Stimulated activated CD8-positive, alpha-beta memory T cell treated with anti-CD3 and anti-CD28 coated beads, Interleukin-12 subunit alpha, Interleukin-12 subunit beta, amount 100 ng/mL, for 4 hours (primary cell): ENCODE measurements around the gene OR6V1.
A peak's percentile ranks its signal among the peaks of the same experiment; 100 is the strongest.

Source experiments
- DNase-seq: peaks from one replicate; pipeline ENCODE4 v3.0.0-alpha.2; 2020; ENCODE audit warnings: low read depth

OR6V1 gene, protein sequence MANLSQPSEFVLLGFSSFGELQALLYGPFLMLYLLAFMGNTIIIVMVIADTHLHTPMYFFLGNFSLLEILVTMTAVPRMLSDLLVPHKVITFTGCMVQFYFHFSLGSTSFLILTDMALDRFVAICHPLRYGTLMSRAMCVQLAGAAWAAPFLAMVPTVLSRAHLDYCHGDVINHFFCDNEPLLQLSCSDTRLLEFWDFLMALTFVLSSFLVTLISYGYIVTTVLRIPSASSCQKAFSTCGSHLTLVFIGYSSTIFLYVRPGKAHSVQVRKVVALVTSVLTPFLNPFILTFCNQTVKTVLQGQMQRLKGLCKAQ

DNA sequence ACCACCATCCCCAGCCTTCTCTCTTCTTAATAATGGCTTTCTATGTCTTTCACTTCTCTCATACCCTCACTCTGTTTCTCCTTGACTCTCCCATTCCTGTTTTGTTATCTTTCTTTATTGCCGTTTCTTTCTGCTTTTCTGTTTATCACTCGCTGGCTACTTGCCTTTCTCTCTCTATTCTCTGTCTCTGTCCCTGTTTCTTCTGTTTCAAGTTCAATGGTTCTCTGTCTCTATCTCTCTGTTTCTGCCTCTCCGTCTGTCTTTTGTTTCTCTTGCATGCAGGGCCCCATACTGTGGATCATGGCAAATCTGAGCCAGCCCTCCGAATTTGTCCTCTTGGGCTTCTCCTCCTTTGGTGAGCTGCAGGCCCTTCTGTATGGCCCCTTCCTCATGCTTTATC lies at the start of gene OR6V1:
Gene OR6V1, plus strand, starts transcription at position 301 of the 400 bp plus-strand sequence. Its CDS starts 0 bp downstream, at position 301.
- no peak for DNase-seq

DNA sequence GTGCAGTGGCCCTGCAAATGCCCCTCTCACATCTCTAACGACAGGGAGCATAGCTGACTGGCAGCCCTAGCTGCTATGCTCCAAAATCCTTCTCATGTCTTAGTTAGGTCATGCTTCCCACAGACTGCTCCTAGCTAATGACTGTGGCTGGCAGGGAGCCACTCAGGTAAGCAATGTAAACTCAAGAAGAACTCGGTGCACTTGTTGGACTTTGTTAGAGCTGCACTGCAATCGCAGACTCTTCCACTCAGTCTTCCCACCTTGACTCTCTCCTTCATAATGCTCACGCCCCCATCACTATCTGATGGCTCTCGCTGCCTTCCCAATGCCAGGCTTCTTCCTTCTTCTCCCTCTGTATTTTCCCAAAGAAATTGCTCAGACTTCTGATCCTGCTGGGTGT lies 49.2 kb upstream of the OR6V1 start:
- no peak for DNase-seq

DNA sequence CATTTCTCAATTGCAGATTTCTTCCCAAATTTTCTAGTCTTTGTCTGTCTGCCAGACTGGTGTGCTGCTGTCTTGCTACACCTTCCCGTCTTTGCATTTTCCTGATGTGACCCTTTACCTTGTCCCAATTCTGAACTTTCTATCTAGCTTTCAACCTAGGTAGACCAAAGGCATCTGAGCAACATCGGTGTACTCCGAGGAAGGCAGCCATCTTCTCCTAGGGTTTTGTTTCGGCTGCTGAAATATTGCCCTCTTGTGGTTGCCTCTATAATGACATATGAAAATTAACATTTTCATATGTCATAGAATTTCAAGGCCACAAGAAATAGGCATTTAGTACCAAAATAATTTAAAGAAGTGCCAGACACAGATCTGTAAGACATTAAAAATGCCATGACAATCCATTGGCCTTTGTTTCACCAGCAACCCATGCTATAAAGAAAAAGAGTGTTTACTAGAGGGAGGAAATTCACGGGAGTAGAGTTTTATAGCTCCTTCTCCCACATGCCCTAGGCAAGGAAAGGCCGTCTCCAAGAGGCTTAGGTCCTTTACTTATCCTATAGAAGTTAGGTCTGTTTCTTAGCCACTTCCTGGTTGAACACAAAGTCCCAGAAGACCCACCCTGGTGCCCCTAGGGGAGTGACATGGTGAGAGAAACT lies 48.6 kb upstream of the OR6V1 start:
- DNase-seq: no peak

DNA sequence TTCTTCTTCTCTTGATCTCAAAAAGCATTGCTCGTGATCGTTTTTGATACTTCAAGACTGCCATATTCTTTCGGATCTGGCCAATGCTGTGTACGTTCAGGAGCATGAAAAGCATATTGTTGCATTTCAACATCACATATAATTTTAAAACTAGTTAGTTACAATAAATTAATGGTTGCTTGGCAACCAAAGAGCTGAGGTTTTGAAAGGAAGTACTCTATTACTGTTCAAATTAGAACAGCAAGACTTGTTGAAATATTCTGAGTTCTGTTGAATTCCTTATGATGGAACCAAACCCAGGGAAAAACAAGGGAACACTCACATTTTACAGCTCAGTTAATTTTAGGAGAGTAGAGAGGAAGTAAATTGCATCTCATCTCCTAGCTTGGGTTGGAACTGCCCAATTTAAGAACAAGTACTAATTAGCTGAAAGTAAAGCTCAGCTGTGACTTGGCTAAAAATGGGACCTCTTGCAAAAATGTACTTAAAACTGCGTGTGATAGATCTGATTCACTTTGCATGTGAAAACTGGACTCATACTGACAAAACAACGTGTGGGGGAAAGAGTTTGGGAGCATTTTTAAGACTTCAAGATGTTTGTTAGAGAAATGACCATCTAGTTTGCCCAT lies 46.4 kb upstream of the OR6V1 start:
- DNase-seq: no peak

DNA sequence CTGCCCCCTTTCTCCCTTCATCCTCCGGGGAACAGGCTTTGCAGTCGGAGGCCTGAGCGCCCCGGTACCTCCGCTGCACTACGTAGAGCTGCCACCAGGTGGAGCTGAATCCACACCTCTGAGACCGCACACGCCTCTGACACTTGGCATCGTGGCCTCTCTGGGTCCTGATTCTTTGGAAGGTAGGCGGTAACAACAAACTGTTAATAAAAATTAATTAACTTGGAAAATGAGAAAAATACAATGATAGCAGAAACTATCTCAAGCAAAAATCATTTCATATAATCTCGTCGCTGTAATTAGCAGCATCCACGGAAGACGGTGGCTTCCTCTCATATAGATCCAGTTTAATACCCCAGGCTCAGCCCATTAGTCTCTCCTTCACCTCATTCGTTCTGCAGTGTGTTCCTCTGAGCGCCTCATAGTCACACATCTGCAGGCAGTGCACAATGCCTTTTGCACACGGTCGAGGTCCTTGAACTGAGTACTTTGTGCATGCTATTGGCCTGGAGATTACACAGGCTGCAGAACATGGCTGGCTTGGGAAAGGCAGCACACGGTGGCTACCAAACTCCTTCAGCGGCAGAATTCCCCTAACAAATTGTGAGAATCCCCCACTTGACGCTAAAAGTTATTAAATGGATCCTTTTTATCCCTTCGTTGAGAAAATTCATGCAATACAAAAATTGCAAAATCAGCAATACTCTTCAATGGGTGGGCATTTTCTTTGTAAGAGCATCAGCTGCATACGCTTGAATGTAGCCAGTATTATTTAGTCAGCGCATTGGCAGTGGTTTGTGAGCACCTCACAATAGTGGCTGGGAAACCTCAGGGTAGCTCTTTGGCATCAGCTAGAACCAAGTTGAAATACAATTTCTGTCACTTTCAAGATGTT lies 43.9 kb upstream of the OR6V1 start:
- peak; percentile 57 for DNase-seq

DNA sequence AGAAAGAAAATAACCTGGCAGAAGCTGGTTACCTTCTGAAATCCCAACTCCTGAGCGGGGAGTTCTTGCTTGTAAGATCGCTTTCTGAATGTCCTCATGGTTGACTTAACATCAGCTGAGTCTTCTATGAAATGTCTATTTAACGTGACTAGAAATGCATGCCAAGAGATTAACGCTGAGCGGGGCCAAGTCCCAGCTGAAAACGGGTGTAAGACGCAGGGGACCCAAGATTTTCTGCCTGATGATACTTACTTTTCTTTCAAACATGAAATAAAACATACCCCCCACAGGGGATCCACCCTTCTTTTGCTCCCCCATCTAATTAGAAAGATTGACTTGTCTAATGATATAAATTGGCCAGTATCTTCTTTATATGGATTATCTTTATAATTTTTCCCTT lies 40.1 kb upstream of the OR6V1 start:
- no peak for DNase-seq

DNA sequence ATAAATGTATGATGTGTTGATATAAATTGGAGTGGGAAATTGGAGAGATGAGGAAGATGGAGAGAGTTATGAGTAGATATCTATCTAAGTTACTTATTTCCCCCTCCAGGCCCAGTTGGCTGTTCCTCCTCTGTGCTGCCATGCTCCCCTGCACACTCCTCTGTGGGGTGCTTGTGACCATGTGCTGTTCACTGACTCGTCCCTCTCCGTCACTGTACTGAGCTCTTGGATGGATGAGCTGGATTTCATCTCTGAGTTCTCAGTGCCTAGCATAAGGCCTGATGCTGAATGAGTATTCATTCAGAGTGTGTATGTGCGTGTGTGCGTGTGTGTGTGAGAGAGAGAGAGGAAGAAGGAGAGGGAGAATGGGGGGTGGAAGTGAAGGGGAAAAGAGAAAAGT lies 39.7 kb upstream of the OR6V1 start:
- no peak for DNase-seq

DNA sequence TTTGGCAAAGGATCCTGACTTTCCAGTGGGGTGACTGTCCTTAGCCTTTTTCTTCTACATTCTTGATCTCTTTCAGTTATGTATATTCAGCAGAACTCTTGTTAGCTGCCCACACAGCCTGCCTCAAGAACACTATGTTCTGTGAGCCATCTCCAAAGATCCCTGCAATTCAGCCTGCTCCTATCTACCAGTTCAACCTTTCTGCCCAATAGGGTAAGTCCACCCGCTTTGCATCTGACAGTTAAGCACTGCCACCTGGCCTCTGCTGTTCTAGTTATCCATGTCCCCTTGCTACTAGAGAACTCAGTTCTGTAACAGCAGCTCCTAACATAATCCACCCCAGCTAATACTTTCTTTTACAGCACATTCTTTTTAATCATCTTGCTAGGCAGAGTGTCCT lies 38.7 kb upstream of the OR6V1 start:
- no peak for DNase-seq

DNA sequence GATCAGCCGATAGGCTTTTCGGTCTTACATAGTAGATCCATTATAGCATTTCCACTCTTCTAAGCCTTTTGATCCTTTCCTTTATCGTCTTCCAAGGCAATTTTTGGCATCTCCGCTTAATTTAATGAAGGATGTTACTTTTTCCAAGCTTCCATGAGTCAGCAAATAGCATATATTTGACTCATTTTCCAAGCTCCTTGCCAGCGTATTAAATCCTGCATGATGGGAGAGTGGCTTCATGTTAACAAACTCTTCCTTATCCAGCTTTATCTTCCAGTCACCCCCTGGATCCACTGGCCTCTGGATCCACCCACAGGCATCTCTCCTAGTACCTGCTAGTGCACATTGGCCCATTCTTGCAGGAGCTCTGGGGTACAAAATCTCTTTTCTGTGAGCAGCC lies 38.2 kb upstream of the OR6V1 start:
- DNase-seq: no peak

DNA sequence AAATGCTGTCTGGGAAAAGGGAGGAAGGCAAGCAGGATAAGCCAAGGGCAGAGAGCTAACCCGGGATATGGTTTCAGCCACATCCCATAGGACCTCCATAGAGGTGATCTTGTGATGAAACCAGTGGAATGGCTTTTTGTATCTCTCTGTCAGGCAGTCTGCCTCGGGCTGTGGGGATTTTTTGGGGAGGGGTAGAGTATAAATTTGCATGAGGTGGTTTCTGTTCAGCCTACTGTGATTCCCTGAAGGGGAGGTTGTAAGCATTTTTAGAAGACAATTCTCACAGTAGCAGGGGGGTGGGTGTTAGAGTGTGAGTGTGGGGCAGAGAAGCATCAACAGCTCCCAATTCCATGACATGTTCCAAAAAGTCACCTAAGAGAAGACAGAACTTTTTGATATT lies 37.1 kb upstream of the OR6V1 start:
- DNase-seq: no peak

DNA sequence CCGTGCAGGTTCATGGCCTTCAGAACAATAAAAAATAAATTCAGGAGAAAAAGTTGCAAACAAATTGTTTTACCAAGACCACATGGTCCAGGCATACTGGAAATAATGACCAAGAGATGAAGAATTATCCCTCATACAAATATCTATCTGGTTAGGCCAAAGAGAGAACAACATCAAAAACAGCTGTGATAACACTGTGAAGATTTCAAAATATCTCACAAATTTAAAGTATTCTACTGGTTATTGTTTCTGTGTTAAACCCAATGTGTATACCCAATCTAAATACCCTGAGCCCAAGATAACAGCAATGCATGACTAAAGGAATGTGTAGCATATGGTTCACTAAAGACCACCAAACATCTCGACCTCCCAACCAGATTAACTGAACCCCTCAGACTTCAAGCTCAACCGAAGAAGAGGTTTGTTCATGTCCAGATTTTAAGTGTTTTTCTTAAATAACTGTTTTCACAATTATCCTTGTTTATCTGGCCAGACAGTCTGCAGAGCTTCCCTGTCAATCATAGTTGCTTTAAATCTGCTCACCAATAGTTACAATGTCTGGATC lies 36.1 kb upstream of the OR6V1 start:
- no peak for DNase-seq

DNA sequence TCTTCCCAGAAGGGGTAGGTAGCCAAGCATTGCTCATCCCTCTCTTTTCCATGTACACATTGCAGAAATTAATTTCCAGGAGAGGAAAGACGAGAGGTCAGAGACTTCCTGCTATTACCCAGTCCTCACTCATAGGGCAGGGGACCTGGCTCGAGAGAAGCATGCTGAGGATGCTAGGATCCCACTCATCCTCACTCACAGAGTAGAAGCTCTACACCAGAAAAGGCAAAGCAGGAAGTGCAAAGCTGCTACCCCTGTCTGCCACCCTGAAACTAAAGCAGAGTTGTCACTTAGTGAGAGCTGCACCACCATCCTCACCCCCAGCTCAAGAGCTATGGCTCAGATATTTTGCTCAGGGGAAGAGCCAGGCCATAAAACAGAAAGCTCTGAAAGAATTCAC lies 35.1 kb upstream of the OR6V1 start:
- DNase-seq: no peak

DNA sequence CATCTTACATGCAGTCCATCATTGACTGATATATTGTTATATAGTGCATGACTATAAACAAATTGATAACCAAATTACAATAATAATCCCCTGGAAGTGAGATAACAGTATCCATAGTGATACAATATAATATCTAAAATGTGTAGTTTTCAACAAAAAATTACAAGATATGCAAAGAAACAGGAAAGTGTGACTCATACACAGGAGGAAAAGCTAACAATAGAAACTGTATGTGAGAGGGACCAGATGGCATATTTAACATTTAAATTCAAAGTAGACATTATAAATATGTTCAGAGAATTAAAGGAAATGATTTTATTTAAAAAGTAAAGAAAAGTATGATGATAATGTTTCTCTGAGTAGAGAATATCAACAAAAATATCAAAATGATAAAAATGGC lies 33.2 kb upstream of the OR6V1 start:
- no peak for DNase-seq

DNA sequence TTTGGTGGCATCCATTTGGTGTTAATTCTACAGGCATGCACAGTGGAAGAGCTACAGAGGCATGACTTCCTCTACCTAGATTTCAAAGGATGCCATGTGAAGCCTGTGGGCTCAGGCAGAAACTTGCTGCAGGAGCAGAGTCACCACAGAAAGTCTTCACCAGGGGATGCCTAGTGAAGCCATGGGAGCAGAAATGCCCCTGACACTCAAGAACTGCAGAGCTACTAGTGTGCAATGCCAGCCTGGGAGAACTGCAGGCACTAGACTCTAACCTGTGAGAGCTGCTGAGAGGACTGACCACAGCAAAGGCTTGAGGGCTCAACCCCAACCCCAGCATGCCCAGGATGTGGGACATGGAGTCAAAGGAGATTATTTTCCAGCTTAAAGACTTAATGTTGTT lies 29.1 kb upstream of the OR6V1 start:
- no peak for DNase-seq

DNA sequence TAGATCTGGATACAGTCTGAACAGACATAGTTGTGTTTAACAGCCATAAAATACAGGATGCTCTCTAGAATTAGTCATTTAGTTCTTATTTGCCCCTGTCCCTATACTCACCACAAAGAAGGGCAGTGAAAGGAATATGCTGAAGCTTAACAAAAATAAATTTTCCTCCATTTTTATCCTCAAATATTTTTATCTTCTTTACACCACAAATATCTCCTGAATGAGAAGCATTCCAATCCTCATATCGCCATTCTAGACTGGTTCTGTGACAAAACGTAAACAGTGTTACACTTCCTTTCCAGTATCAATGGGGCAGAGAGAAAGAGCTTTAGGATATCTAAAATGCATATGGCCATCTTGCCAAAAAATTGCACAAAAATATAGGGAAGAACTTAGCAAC lies 26.8 kb upstream of the OR6V1 start:
- DNase-seq: no peak

DNA sequence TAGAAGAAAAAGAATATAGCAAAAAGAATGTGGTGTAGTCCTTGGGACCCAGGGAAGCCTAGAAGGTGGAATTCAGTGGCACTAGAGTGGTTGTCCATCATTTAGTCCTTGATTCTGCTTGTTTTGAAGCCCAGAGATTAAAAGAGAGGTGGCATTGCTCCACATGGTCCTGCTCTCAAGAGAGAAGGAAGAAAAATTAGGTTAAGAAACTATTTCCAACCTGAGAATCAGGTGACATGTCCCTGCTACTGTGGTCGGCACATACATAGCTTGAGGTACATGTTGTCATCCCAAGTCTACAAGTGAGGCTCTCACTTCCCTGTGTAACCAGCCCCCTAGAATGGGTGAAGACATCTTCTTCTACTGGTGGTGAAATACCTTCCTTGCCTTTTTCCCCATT lies 25.1 kb upstream of the OR6V1 start, which contains the start of gene OR9A2:
Gene OR9A2, minus strand, starts transcription at position 101 of the 400 bp plus-strand sequence. Its CDS starts 0 bp downstream, at position 101.
- no peak for DNase-seq

DNA sequence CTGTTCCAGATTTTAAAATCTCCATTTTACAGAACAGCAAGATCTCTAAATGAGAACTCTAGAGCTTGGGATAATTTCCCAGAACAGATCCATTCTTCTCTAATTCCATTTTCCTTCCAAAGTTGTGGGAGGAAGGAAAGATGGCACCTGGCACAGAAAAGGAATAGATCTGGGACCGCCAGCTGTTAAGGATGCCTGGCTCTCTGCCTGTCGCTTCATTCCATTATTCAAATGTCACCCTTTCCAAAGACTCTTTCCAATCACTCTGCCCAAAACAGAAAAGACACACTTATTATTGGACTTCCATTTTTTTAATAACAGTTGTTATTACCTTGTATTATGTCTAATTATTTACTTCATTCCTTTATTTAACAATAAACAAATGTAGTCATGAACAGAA lies 24.5 kb upstream of the OR6V1 start:
- DNase-seq: no peak

DNA sequence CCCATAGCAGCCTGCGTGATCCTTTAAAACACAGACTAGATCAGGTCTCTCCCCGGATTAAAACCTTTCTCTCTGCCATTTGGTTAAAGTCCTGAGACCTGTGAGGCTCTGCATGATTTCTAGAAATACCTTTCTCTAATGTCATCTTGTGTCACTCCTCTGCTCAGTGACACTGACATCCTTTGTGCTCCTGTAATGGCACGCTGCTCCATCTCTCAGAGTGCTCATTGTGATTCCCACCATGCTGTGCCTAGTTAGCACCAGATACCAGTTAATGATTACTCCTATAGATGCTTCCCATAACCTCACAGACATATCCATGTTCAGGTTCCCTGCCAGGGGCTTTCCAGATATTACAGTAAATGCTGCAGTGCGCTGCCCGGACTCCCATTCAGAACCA lies 13.5 kb upstream of the OR6V1 start:
- DNase-seq: no peak

DNA sequence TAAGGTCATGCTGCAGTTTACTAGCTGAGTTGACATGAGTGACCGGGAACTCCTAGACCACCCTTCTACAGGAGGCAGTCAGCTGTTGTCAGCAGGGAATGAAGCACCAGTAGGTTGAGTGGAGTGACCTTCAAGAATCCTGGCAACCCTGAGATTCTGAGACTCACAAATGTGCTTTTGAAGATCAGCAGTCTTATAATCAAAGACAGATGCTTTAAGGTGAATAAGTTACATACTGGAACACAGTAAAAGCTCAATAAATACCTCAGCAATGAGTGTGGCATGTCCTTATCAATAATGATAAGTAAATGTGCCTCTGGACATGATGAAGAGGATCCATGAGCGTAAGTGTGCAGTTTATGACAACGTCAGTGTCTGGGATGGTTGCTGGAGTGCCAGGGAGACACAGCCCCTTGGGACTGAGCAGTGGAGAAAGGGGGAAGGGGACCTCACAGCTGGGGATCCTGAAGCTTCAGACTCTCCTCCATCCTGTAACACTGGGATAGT lies 11.9 kb upstream of the OR6V1 start:
- DNase-seq: no peak

DNA sequence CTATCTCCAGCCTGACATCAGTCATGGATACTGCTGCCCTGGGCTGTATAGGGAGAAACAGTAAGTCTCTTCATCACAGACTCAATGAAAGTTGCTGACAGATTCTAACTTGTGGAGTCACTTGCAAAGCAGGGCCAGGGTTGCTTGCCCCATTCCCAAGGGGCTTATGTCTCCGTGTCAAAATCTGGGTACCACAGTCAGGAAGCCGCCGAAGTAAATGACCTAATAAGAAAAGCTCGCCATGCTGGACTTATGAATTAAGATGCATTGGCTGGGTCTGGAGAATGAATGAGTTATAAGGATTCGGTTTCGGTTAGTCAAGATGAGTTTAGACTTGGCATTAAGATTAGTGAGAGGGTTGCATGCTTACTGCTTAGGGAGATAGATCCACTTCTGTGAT lies 10.8 kb upstream of the OR6V1 start:
- DNase-seq: no peak

DNA sequence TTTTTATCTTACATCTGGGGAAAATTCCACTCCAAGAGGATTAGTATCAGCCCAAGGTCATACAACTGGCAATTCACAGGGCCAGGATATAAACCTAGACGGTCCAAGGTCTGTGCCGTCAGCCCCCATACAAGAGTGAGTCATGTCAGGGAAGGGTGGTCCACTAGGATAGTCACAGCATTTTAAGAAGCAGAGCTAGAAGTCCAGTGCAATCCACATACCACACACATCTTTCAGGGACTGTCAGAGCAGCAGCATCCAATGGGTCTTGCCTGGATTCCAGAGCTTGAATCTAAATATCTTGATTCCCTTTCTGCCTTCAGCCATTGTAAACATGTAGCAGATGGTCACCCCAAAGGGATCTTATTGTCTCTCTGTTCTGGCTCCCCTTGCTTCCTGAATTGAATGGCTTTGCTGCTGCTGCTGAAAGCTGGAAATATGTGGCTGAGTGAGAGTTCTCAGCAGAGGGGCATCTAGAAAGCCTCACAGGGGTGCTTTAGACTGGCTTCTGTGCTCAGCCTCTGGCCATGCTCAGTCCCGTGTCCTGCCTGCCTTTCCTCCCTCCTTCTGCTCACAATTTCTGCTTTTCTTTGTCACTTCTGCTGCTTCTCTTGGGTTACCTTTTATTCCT lies 9.9 kb upstream of the OR6V1 start:
- no peak for DNase-seq
